Central memory CD8-positive, alpha-beta T cell (primary cell): ENCODE results near the gene DNMT3B.

Experiments used
- ATAC-seq: fragments of 150-1000 bp; cut with Tn5 transposase; replicated peaks from 2 replicates; pipeline ENCODE4 v1.10.0; 2022; ENCODE audit warnings: mild to moderate bottlenecking, moderate FRiP score, moderate number of reproducible peaks; ENCODE audit not compliant: poor library complexity, severe bottlenecking; ENCODE audit errors: extremely low read depth
- DNase-seq, 2 donors: peaks; one replicate each; pipeline ENCODE4 v3.0.0; 2021; ENCODE audit warnings: low spot score in 2 of 2
- H3K27ac Mint-ChIP-seq: one replicate; pipeline ENCODE4 v1.8.0; 2022; ENCODE audit warnings: low read depth, mild to moderate bottlenecking, moderate library complexity, mixed read lengths
- H3K27me3 Mint-ChIP-seq: one replicate; pipeline ENCODE4 v1.8.0; 2022; ENCODE audit warnings: mixed read lengths
- H3K36me3 Mint-ChIP-seq: one replicate; pipeline ENCODE4 v1.8.0; 2022; ENCODE audit warnings: mild to moderate bottlenecking, moderate library complexity, mixed read lengths; ENCODE audit not compliant: insufficient read depth
- H3K4me1 Mint-ChIP-seq: one replicate; pipeline ENCODE4 v1.8.0; 2022; ENCODE audit warnings: mixed read lengths
- H3K4me3 Mint-ChIP-seq: one replicate; pipeline ENCODE4 v1.8.0; 2022; ENCODE audit warnings: mild to moderate bottlenecking, moderate library complexity, mixed read lengths
- H3K9me3 Mint-ChIP-seq: one replicate; pipeline ENCODE4 v1.8.0; 2022; ENCODE audit warnings: mixed read lengths

DNMT3B gene

DNA sequence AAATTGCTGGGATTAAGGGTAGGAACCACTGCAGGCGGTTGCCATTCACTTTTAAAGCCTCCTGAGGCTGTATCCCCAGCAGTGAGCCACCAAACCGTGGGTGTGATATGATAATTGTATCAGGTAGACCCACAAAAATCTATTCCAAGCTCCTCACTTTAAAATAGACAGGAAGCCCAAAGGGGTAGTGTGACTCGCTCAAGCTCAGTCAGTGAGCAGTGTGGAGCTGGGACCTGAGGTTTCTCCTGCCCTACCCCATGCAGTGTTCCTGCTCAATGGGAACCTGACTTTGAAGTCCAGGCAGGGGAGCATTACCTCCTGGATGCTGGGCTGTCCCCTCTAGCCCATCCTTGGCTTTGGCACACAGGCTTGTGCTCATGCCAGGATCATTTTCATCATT lies 42.6 kb downstream of the DNMT3B start:
- H3K4me1 Mint-ChIP-seq = no peaks in the 10 kb centered on the region
- no peaks in the 10 kb centered on the region for H3K36me3 Mint-ChIP-seq
- no peak for DNase-seq
- no peak overlapping the region for H3K4me3 Mint-ChIP-seq
- no peak for ATAC-seq
- H3K27me3 Mint-ChIP-seq = no peaks in the 10 kb centered on the region
- H3K27ac Mint-ChIP-seq = no peak overlapping the region
- H3K9me3 Mint-ChIP-seq = no peaks in the 10 kb centered on the region

GRCh38 chr20:32805721-32806120 lies 43.5 kb downstream of the DNMT3B start:
- Mint-ChIP-seq H3K27me3 (no peaks in the 10 kb centered on the region), H3K4me1 (no peaks in the 10 kb centered on the region), H3K27ac (no peak overlapping the region), H3K36me3 (no peaks in the 10 kb centered on the region), H3K4me3 (no peak overlapping the region), H3K9me3 (no peaks in the 10 kb centered on the region)
- DNase-seq (no peak), ATAC-seq (no peak)

DNA sequence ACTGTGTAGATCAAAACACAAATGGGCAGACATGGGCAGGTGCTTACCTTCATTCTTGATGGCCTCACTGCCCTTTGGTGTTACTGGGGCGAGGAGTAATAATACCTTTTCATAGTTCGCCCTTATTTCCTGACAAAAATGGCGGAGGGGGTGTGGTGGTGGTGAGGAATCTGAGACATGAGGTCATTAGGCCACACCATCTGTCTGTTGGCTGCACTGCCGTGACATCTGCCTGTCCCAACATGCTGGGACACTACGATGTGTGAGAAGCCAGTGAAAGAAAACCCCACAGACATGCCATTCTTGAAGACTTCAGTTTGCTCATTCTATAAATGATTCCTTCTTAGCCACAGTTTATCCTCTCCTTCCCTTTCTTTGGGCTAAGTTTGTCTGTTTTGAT lies 44.2 kb downstream of the DNMT3B start:
- ATAC-seq = no peak
- no peak overlapping the region for H3K27ac Mint-ChIP-seq

DNA sequence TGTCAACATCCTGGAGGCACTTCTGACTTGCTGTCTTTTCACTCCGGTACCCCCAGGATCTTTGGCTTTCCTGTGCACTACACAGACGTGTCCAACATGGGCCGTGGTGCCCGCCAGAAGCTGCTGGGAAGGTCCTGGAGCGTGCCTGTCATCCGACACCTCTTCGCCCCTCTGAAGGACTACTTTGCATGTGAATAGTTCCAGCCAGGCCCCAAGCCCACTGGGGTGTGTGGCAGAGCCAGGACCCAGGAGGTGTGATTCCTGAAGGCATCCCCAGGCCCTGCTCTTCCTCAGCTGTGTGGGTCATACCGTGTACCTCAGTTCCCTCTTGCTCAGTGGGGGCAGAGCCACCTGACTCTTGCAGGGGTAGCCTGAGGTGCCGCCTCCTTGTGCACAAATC lies 45.5 kb downstream of the DNMT3B start:
- H3K27ac Mint-ChIP-seq = no peak overlapping the region
- H3K4me3 Mint-ChIP-seq = no peak overlapping the region
- ATAC-seq (no peak), DNase-seq (no peak)
- H3K36me3 Mint-ChIP-seq = no peaks in the 10 kb centered on the region
- H3K9me3 Mint-ChIP-seq = no peaks in the 10 kb centered on the region
- no peaks in the 10 kb centered on the region for H3K4me1 Mint-ChIP-seq
- no peaks in the 10 kb centered on the region for H3K27me3 Mint-ChIP-seq

More for the DNA sequence above, 44.2 kb downstream of the DNMT3B start:
- Mint-ChIP-seq H3K4me1 (no peaks in the 10 kb centered on the region), H3K27me3 (no peaks in the 10 kb centered on the region), H3K4me3 (no peak overlapping the region), H3K9me3 (no peaks in the 10 kb centered on the region), H3K36me3 (no peaks in the 10 kb centered on the region)
- DNase-seq = no peak

GRCh38 chr20:32808438-32808837 lies 46.3 kb downstream of the DNMT3B start:
- Mint-ChIP-seq H3K36me3 (no peaks in the 10 kb centered on the region), H3K4me3 (no peak overlapping the region), H3K27me3 (no peaks in the 10 kb centered on the region), H3K4me1 (no peaks in the 10 kb centered on the region), H3K27ac (no peak overlapping the region), H3K9me3 (no peaks in the 10 kb centered on the region)
- DNase-seq (no peak), ATAC-seq (no peak)

DNA sequence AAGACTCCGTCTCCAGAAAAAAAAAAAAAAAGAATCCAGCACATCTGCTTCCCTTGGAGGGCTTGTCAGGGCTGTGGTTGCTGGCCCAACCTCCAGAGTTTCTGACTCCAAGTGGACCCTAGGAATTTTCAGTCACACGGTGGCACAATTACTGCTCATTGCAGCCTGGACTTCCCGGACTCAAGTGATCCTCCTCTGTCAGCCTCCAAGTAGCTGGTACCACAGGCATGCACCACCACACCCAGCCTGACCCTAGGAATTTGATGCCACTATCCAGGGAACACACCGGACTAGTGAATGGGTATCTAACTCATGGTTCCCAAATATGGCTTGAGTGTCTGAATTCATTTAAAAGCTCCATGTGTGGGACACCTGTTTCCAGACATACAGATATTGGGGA lies 47.7 kb downstream of the DNMT3B start:
- Mint-ChIP-seq H3K27ac (no peak overlapping the region), H3K4me3 (no peak overlapping the region), H3K9me3 (no peaks in the 10 kb centered on the region), H3K4me1 (no peaks in the 10 kb centered on the region), H3K36me3 (no peaks in the 10 kb centered on the region), H3K27me3 (no peaks in the 10 kb centered on the region)
- no peak for ATAC-seq
- DNase-seq = no peak

DNA sequence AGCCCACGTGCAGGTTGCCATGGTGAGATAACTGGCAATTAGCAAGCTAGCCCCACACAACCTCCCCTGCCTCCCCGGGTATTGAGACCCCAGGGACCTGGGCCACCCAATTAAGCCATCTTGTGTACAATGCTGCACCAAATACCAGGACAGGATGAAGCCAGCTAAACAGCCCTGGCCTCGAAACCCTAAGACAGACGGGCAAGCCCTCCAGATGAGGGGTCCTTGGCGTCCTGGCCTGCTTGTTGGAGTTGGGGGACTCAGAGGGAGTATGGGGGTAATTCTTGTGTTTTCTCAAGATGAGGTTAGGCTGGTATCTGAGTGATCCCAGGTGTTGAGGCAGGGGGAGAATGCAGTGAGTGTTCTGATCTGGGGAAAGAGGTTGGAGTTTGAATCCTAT lies 48.8 kb downstream of the DNMT3B start:
- DNase-seq (no peak), ATAC-seq (no peak)
- Mint-ChIP-seq H3K4me3 (no peak overlapping the region), H3K9me3 (no peaks in the 10 kb centered on the region), H3K36me3 (no peaks in the 10 kb centered on the region), H3K27ac (no peak overlapping the region), H3K27me3 (no peaks in the 10 kb centered on the region), H3K4me1 (no peaks in the 10 kb centered on the region)

- Mint-ChIP-seq H3K36me3 (no peaks in the 10 kb centered on the region), H3K27me3 (no peaks in the 10 kb centered on the region), H3K4me1 (no peaks in the 10 kb centered on the region), H3K4me3 (no peak overlapping the region), H3K27ac (no peak overlapping the region), H3K9me3 (no peaks in the 10 kb centered on the region)
- DNase-seq (no peak), ATAC-seq (no peak)
Observed at GRCh38 chr20:32811886-32812285, 49.7 kb downstream of the DNMT3B start.

DNA sequence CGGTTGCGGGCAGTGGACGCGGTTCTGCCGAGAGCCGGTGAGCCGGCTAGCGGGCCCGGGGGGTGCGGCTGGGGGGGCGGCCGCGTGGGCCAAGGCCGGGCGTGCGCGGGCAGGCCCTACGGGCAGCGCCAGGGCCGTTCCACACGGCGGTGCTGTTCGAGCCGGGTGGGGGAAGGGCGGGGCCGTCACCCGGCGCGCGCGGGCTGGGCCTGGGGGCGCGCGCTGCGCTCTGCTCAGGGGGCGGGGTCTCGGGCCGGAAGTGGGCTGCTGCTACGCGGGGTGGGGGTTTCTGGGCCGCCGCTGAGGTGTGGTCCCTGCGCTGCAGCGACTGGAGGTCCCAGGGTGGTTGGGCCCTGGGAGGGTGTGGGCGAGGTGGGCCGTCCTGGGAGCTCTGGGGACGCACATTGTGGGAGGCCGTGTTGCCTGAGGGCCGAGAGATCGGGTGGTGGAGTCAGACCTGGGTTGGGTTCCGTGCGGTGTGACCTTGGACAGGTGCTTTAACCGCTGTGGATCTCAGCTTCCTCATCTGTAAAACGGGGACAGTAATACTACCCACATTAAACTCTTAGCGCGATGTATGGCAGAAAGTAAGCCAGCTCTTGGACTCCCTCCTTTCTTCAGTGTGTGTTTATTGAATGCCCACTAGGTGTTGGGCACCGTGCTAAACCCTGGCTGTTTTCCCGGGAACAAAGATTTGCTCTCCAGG lies 58.0 kb downstream of the DNMT3B start:
- Mint-ChIP-seq H3K4me1 (peaks cover 42% of the 10 kb centered on the region), H3K36me3 (peaks cover 18% of the 10 kb centered on the region), H3K4me3 (peak overlapping the region; percentile 92), H3K27ac (peak overlapping the region; percentile 23), H3K27me3 (no peaks in the 10 kb centered on the region), H3K9me3 (no peaks in the 10 kb centered on the region)
- DNase-seq (peak; percentile 75 to 79), ATAC-seq (peak; percentile 74)

- H3K27ac Mint-ChIP-seq = peak overlapping the region; percentile 23
- peak overlapping the region; percentile 92 for H3K4me3 Mint-ChIP-seq
- H3K4me1 Mint-ChIP-seq = peaks cover 42% of the 10 kb centered on the region
- DNase-seq (no peak), ATAC-seq (no peak)
- H3K36me3 Mint-ChIP-seq = peaks cover 21% of the 10 kb centered on the region
- no peaks in the 10 kb centered on the region for H3K27me3 Mint-ChIP-seq
- H3K9me3 Mint-ChIP-seq = no peaks in the 10 kb centered on the region
Observed at GRCh38 chr20:32820698-32821377, 58.7 kb downstream of the DNMT3B start.

- Mint-ChIP-seq H3K4me1 (peaks cover 42% of the 10 kb centered on the region), H3K27ac (peak overlapping the region; percentile 23)
- no peak for ATAC-seq
Observed at GRCh38 chr20:32822225-32822624, 60.0 kb downstream of the DNMT3B start.

DNA sequence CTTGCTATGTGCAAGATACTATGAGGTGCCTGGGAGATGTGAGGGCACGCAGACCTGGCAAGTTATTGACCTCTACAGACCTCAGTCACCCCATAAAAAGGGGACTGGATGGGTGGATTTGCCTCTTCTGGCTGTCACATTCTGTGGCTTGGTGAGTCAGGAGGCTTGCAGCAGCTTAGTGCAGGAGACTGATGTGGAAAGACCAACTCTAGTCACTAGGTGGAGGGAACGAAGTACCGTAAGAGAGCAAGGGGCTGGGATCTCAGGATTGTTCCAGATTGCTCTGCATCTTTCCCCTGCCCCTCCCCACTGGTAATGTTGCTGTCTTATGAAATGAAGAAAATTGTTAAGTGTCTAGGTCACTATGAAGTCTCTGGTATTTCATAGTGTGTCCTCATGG lies 60.9 kb downstream of the DNMT3B start:
- DNase-seq (no peak), ATAC-seq (no peak)
- Mint-ChIP-seq H3K27ac (peak overlapping the region; percentile 48), H3K9me3 (no peaks in the 10 kb centered on the region), H3K36me3 (peaks cover 44% of the 10 kb centered on the region), H3K27me3 (no peaks in the 10 kb centered on the region), H3K4me3 (peak overlapping the region; percentile 8), H3K4me1 (peaks cover 47% of the 10 kb centered on the region)

More at GRCh38 chr20:32822225-32822624, 60.0 kb downstream of the DNMT3B start:
- no peak for DNase-seq
- Mint-ChIP-seq H3K4me3 (no peak overlapping the region), H3K27me3 (no peaks in the 10 kb centered on the region), H3K36me3 (peaks cover 35% of the 10 kb centered on the region), H3K9me3 (no peaks in the 10 kb centered on the region)
